Ovary (tissue), 10 donors: Measurements from ENCODE around the gene NOB1. TPM values are rescaled to one million over a fixed set of nuclear protein-coding genes. Genes with fewer than 3 reads are reported as not detected.

Experiments
- DNase-seq, 5 donors: peaks; one replicate each; pipeline ENCODE4 v3.0.0-alpha.2; 2019 to 2020
- H3K27ac ChIP-seq, 2 donors: fragments of 200-600 bp; one replicate each; pipeline versions ENCODE4 v1.5.1 to v1.8.0; 2019 to 2022
- H3K27me3 ChIP-seq: fragments of 200-600 bp; one replicate; pipeline ENCODE4 v1.8.0; 2022
- H3K36me3 ChIP-seq: fragments of 200-600 bp; sonication (generic); one replicate; pipeline ENCODE4 v1.5.1; 2019
- H3K4me1 ChIP-seq: one replicate; pipeline ENCODE4 v1.8.1; 2013; ENCODE audit warnings: mild to moderate bottlenecking, moderate library complexity; ENCODE audit not compliant: insufficient read depth
- H3K4me3 ChIP-seq: fragments of 200-600 bp; sonication (generic); one replicate; pipeline ENCODE4 v1.5.1; 2017
- H3K9me3 ChIP-seq, 2 donors: fragments of 200-600 bp in 1 of 2; sonication (generic) in 1 of 2; one replicate each; pipeline versions ENCODE4 v1.5.1 to v1.8.1; 2013 to 2019; ENCODE audit warnings: mild to moderate bottlenecking in 1 of 2, moderate library complexity in 1 of 2
- EP300 ChIP-seq: sonication (generic); formaldehyde crosslinking; IDR thresholded peaks from one replicate; pipeline ENCODE4 v1.6.1; 2017; ENCODE audit warnings: antibody characterized with exemption
- POLR2A ChIP-seq: fragments of 450-650 bp; IDR thresholded peaks from one replicate; pipeline ENCODE4 v1.6.1; 2017; ENCODE audit warnings: antibody characterized with exemption, mild to moderate bottlenecking, moderate library complexity
- WGBS, 3 donors: extraction: QIAGEN DNeasy Blood & Tissue Kit in 1 of 3; methylation state at CpG; one replicate each; pipeline versions ENCODE4 v1.1.5 to v1.1.7; 2013 to 2017; 5-methylcytosine and 5-hydroxymethylcytosine counted together
- intact Hi-C, 4 donors: fragments of 100-400 bp; cut with DNase I; formaldehyde crosslinking; loops; one replicate each; pipeline versions ENCODE4 v1.11.0 to v1.15.1; 2022 to 2023
- long read RNA-seq, 3 donors: library from polyadenylated mRNA in 2 of 3; unstranded in 2 of 3; transcript quantifications; one replicate each; pipeline ENCODE4 v2.0.0 and lab custom pipeline, GENCODE V29; 2021 to 2026
- polyA plus RNA-seq, 2 donors: library from polyadenylated mRNA; stranded (reverse); fragments of 200-250 nt in 1 of 2; fragments of 350-450 nt in 1 of 2; fragmentation: Illumina TruSeq in 1 of 2; extraction: RNeasy Lipid Tissue Mini Kit (QIAGEN cat#74804) in 1 of 2; gene quantifications; one replicate each; pipeline ENCODE4 v1.2.3, GENCODE V29; 2013 to 2014
- total RNA-seq, 7 donors: library from RNA; depleted of rRNA in 2 of 7; stranded (reverse); fragments of >200 nt in 2 of 7; fragmentation: NEBNext Ultra II Directional in 3 of 7; extraction: Animal tissue kit (Norgen Biotek cat#: 25700) in 3 of 7; gene quantifications; one replicate each; pipeline versions ENCODE4 v1.1.0 to v1.2.4, GENCODE V29; 2016 to 2023
- TF ChIP-seq, protein P1 (sequence below), 3 donors: fragments of 450-650 bp in 2 of 3; fragments of 200-600 bp in 1 of 3; IDR thresholded peaks; one replicate each; pipeline versions ENCODE4 v1.5.1 to v1.8.0; 2016 to 2022; ENCODE audit warnings: antibody characterized with exemption in 3 of 3, mild to moderate bottlenecking in 1 of 3
- donor health status: DM: no; HTN: no; CAD: no; lungs with moderate emphysema.
- donor health status: DM: no; HTN: no; CAD: no.
- donor health status: Bipolar disorder and iron deficiency.
- donor health status: DM: yes; HTN: yes; CAD: no.
- donor health status: DM: no; HTN: no; CAD: no.
- donor health status: DM: yes; HTN: yes; CAD: no.

Gene NOB1
- total RNA-seq (10 to 100 TPM; 38.2 to 78.8 (median 62.1) TPM), polyA plus RNA-seq (10 to 100 TPM; 75.1 to 86.6 TPM)
- long read RNA-seq, donor 1, transcript NOB1-201 (9 exons, 1,734 nt): major isoform, 772 of 884 reads
- long read RNA-seq, donor 1, partial matches to known transcripts: 38 of 884 reads
- long read RNA-seq, donor 1, other reads (novel, unspliced or antisense): 72 of 884 reads
- long read RNA-seq, donor 2, transcript NOB1-201 (9 exons, 1,734 nt): major isoform, 18 of 18 reads
- long read RNA-seq, donor 2, partial matches to known transcripts: 0 of 18 reads
- long read RNA-seq, donor 2, other reads (novel, unspliced or antisense): 0 of 18 reads
- long read RNA-seq, donor 3, transcript NOB1-201 (9 exons, 1,734 nt): major isoform, 119 of 139 reads
- long read RNA-seq, donor 3, partial matches to known transcripts: 8 of 139 reads
- long read RNA-seq, donor 3, other reads (novel, unspliced or antisense): 11 of 139 reads

DNA sequence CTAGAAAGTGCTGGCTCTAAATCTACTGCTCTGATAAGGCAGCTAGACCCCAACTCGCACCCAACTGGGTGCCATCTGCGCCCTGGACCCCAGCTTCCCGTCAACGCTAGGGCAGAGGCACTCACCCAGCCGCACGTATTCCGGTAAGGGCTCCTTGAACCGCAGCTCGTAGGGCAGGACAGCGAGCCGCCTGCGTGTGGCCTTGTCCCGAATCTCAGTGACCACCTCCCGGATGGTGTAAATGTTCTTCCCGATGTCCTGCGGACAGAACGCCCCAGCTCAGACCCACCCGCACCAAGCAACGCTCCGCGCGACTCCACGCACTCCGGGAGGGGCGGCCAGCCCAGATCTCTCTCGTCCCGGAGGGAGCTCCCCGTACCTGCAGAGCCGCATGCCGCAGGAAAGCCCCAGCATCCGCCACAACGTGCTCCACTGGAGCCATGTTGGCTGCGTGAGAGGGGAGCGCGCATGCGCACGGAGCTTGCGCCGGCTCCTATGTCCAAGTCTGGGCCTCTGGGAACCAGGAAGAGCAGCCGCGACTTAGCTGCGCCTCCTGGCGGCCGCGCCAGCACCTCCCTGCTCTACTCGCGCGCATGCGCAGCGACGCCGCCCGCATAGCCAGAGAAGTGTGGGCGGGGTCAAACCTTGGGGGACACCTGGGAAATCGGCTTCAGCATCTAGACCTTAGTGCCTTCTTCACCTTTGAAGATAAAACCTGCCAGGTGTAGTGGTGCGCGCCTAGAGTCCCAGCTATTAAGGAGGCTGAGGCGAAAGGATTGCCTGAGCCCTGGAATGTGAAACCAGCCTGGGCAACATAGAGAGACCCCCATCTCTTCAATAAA lies at the start of gene NOB1:
Gene NOB1, minus strand, starts transcription at position 458 of the 842 bp plus-strand sequence. Its CDS starts 16 bp downstream, at position 442.
- Histone ChIP-seq H3K4me3 (peak within 1 kb of the TSS; percentile 95), H3K4me1 (peaks cover 6% of the 10 kb centered on the region), H3K36me3 (no peaks in the 10 kb centered on the region), H3K9me3 (no peaks in the 10 kb centered on the region), H3K27me3 (no peaks in the 10 kb centered on the region), H3K27ac (peak within 1 kb of the TSS in 1 of 2 donors; percentile 27)
- intact Hi-C loops: loop anchor here (2.0 to 10.0 kb wide), 6 partner anchors 42 to 360 kb away; partner anchors contain the start of gene NFAT5 (in 1 of the 4)
- WGBS, 3 donors: 0 to 1% (median 0%) methylated on average over 33 to 58 of the region's 58 CpGs
- TF ChIP-seq, protein P1, sequence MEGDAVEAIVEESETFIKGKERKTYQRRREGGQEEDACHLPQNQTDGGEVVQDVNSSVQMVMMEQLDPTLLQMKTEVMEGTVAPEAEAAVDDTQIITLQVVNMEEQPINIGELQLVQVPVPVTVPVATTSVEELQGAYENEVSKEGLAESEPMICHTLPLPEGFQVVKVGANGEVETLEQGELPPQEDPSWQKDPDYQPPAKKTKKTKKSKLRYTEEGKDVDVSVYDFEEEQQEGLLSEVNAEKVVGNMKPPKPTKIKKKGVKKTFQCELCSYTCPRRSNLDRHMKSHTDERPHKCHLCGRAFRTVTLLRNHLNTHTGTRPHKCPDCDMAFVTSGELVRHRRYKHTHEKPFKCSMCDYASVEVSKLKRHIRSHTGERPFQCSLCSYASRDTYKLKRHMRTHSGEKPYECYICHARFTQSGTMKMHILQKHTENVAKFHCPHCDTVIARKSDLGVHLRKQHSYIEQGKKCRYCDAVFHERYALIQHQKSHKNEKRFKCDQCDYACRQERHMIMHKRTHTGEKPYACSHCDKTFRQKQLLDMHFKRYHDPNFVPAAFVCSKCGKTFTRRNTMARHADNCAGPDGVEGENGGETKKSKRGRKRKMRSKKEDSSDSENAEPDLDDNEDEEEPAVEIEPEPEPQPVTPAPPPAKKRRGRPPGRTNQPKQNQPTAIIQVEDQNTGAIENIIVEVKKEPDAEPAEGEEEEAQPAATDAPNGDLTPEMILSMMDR (IDR thresholded peaks at IDR 0.05): peak; percentile 95 to 100 (median 100)
- TF ChIP-seq EP300 (no peak), POLR2A (peak; percentile 50)
- peak; percentile 95 to 98 (median 98) for DNase-seq

DNA sequence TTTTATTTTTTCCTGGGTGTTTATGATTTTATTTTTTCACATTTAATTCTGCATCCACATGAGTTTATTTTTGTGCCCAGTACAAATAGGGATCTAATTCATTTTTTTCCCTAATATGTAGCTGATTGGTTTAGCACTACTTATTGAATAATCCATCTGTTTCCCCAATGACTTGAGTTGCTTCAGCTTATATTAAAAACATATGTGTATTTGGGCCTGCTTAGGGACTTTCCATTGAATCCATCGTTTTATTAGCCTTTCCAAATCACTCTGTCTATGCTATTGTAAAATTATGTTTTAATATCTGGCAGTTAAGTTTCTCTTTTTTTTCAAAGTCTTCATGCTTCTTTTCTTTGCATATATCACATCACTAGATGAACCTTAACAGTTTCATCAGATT lies 49.6 kb upstream of the NOB1 start:
- H3K27me3 ChIP-seq: no peaks in the 10 kb centered on the region
- no peaks in the 10 kb centered on the region for H3K36me3 ChIP-seq
- no peak for DNase-seq
- H3K9me3 ChIP-seq: no peaks in the 10 kb centered on the region
- no peak overlapping the region for H3K4me3 ChIP-seq
- TF ChIP-seq EP300: no peak
- no peak for TF ChIP-seq POLR2A
- TF ChIP-seq, protein P1 (IDR thresholded peaks at IDR 0.05): no peak
- intact Hi-C loops: no loop called here
- WGBS, 3 donors: 42 to 64% (median 56%) methylated on average over 1 of the region's 1 CpG
- no peaks in the 10 kb centered on the region for H3K4me1 ChIP-seq
- no peak overlapping the region for H3K27ac ChIP-seq

DNA sequence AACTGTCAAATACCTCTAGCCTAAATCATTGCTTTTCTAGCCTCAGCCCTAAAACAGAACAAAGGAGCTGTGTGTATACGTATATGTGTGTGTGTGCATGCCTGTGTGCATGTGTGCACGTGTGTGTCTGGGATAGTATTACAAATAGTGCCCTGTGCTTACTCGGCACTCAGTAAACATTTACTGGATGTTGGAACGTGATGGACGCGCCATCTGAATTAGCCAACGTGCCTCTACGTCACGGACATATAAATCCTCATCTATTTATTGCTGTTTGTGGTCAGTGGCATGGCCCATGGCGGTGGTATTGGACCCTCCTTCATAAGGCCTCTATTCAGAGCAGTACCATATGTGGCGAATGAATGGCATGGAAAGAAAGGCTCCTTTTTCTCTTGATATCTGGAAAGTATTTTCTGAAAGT lies 44.9 kb upstream of the NOB1 start:
- WGBS, 3 donors: 88 to 91% (median 89%) methylated on average over 11 of the region's 11 CpGs
- intact Hi-C loops: loop anchor here in 3 of 4 donors (5.0 kb wide), 1 partner anchor 133 kb away; no protein-coding TSS in a partner anchor
- Histone ChIP-seq H3K27me3 (no peaks in the 10 kb centered on the region), H3K4me3 (no peak overlapping the region), H3K27ac (no peak overlapping the region), H3K9me3 (no peaks in the 10 kb centered on the region), H3K4me1 (peaks cover 1% of the 10 kb centered on the region), H3K36me3 (no peaks in the 10 kb centered on the region)
- TF ChIP-seq, protein P1 (IDR thresholded peaks at IDR 0.05): no peak
- no peak for TF ChIP-seq EP300
- TF ChIP-seq POLR2A: no peak
- no peak for DNase-seq

DNA sequence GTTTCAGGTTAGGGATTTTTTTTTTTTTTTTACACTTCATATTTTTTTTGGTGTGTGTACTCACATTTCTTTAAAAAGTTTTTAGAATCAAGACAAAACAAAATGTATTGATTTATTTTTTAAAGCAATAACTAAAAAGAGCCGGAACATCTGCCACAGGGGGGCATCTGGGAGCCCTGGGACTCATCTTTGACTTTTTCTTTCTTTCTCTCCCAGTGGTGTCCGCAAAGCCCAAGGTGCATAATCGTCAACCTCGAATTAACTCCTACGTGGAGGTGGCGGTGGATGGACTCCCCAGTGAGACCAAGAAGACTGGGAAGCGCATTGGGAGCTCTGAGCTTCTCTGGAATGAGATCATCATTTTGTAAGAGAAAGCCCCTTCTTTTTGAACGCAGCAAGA lies 43.7 kb upstream of the NOB1 start:
- intact Hi-C loops: loop anchor here in 3 of 4 donors (5.0 kb wide), 1 partner anchor 134 kb away; no protein-coding TSS in a partner anchor

More for the DNA sequence above, 43.7 kb upstream of the NOB1 start:
- Histone ChIP-seq H3K27me3 (no peaks in the 10 kb centered on the region), H3K4me1 (peaks cover 1% of the 10 kb centered on the region), H3K27ac (no peak overlapping the region), H3K4me3 (no peak overlapping the region), H3K36me3 (no peaks in the 10 kb centered on the region), H3K9me3 (no peaks in the 10 kb centered on the region)
- DNase-seq: peak in 1 of 5 donors; percentile 43
- TF ChIP-seq EP300 (no peak), POLR2A (no peak)
- TF ChIP-seq, protein P1 (IDR thresholded peaks at IDR 0.05): no peak
- 9 to 19% (median 15%) methylated on average over 8 of the region's 8 CpGs for WGBS, 3 donors
